K562 (cell line): ENCODE results near the gene HOXA1.

Experiments
- MEF2A ChIP-seq: IDR thresholded peaks from 2 replicates; pipeline ENCODE4 v1.6.1; 2011; ENCODE audit warnings: low read depth, mild to moderate bottlenecking, low read length, moderate library complexity; ENCODE audit not compliant: control insufficient read depth
- ZBTB7A ChIP-seq: IDR thresholded peaks from 2 replicates; pipeline ENCODE4 v1.6.1; 2011; ENCODE audit warnings: low read depth, mild to moderate bottlenecking, low read length, moderate library complexity, borderline replicate concordance; ENCODE audit not compliant: control insufficient read depth
- TF ChIP-seq, protein P1 (sequence below), 3 experiments: IDR thresholded peaks in 2 of 3; conservative IDR thresholded peaks in 1 of 3; 2 replicates each; pipeline ENCODE4 v1.5.1; 2011 to 2012; ENCODE audit warnings: low read length in 3 of 3, mild to moderate bottlenecking in 3 of 3, control low read depth in 2 of 3, improper control_type of control experiment in 1 of 3, inconsistent platforms in 1 of 3, low read depth in 1 of 3, mixed read lengths in 1 of 3, moderate library complexity in 1 of 3; ENCODE audit not compliant: insufficient read depth in 2 of 3
- TF ChIP-seq, protein P2 (sequence below): fragments of 250-450 bp; sonication (Bioruptor Pico); IDR thresholded peaks from 2 replicates; pipeline ENCODE4 v1.5.0; 2020; ENCODE audit warnings: mild to moderate bottlenecking

GRCh38 chr7:27071622-27072390 lies 24.0 kb downstream of the HOXA1 start:
- TF ChIP-seq, protein P1, sequence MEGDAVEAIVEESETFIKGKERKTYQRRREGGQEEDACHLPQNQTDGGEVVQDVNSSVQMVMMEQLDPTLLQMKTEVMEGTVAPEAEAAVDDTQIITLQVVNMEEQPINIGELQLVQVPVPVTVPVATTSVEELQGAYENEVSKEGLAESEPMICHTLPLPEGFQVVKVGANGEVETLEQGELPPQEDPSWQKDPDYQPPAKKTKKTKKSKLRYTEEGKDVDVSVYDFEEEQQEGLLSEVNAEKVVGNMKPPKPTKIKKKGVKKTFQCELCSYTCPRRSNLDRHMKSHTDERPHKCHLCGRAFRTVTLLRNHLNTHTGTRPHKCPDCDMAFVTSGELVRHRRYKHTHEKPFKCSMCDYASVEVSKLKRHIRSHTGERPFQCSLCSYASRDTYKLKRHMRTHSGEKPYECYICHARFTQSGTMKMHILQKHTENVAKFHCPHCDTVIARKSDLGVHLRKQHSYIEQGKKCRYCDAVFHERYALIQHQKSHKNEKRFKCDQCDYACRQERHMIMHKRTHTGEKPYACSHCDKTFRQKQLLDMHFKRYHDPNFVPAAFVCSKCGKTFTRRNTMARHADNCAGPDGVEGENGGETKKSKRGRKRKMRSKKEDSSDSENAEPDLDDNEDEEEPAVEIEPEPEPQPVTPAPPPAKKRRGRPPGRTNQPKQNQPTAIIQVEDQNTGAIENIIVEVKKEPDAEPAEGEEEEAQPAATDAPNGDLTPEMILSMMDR (IDR thresholded peaks at IDR 0.05 in 2 of 3, conservative IDR thresholded peaks at IDR 0.05 in 1 of 3; ENCODE audit: insufficient read depth in 2 of 3, low read depth in 1 of 3, low read length in 3 of 3): no peak
- TF ChIP-seq, protein P2, sequence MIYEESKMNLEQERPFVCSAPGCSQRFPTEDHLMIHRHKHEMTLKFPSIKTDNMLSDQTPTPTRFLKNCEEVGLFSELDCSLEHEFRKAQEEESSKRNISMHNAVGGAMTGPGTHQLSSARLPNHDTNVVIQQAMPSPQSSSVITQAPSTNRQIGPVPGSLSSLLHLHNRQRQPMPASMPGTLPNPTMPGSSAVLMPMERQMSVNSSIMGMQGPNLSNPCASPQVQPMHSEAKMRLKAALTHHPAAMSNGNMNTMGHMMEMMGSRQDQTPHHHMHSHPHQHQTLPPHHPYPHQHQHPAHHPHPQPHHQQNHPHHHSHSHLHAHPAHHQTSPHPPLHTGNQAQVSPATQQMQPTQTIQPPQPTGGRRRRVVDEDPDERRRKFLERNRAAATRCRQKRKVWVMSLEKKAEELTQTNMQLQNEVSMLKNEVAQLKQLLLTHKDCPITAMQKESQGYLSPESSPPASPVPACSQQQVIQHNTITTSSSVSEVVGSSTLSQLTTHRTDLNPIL: no peak
- no peak for TF ChIP-seq ZBTB7A
- TF ChIP-seq MEF2A: no peak
